HG03354 (cell line): ENCODE measurements around the gene GLS.
"Not testable (repeated sequence)": the region's sequence is repeated elsewhere in the genome, so short reads cannot be mapped to it uniquely, and the experiment has no call there.

Experiments
- ATAC-seq: cut with Tn5 transposase; IDR thresholded peaks from one replicate; pipeline ENCODE4 v1.9.1; 2021; ENCODE audit warnings: mild to moderate bottlenecking; ENCODE audit not compliant: unreplicated experiment, poor library complexity, severe bottlenecking

GLS gene

GRCh38 chr2:190880378-190881083 lies at the start of gene GLS:
GLS (plus strand) TSS chr2:190880821; CDS start chr2:190881085, 264 bp downstream.
- ATAC-seq: peak; percentile 72

GRCh38 chr2:190831941-190832340 lies 48.7 kb upstream of the GLS start:
- ATAC-seq: no peak

GRCh38 chr2:190834890-190835208 lies 45.8 kb upstream of the GLS start:
- ATAC-seq: no peak

- ATAC-seq: no peak
Observed at GRCh38 chr2:190835303-190835930, 45.2 kb upstream of the GLS start.

- no peak for ATAC-seq
Observed at GRCh38 chr2:190836767-190837166, 43.9 kb upstream of the GLS start.

- ATAC-seq: no peak
Observed at GRCh38 chr2:190837420-190837819, 43.2 kb upstream of the GLS start.

GRCh38 chr2:190837952-190838361 lies 42.7 kb upstream of the GLS start:
- no peak for ATAC-seq

GRCh38 chr2:190838492-190838910 lies 42.1 kb upstream of the GLS start:
- ATAC-seq: no peak

- no peak for ATAC-seq
Observed at GRCh38 chr2:190840569-190841172, 40.0 kb upstream of the GLS start.

GRCh38 chr2:190841707-190842505 lies 38.7 kb upstream of the GLS start:
- no peak for ATAC-seq

- no peak for ATAC-seq
Observed at GRCh38 chr2:190842606-190843104, 38.0 kb upstream of the GLS start.

- ATAC-seq: peak; percentile 92
Observed at GRCh38 chr2:190843890-190844699, 36.5 kb upstream of the GLS start.

GRCh38 chr2:190844700-190845401 lies 35.8 kb upstream of the GLS start:
- no peak for ATAC-seq

GRCh38 chr2:190846746-190847145 lies 33.9 kb upstream of the GLS start:
- no peak for ATAC-seq

- no peak for ATAC-seq
Observed at GRCh38 chr2:190847504-190848081, 33.0 kb upstream of the GLS start.

- no peak for ATAC-seq
Observed at GRCh38 chr2:190849774-190850173, 30.8 kb upstream of the GLS start.

GRCh38 chr2:190853022-190853421 lies 27.6 kb upstream of the GLS start:
- ATAC-seq: not testable (repeated sequence)

- peak; percentile 55 for ATAC-seq
Observed at GRCh38 chr2:190853531-190854383, 26.9 kb upstream of the GLS start.
